ENCODE data around the gene SLC30A7. TPM values are rescaled to one million over a fixed set of nuclear protein-coding genes. Genes with fewer than 3 reads are reported as not detected.
"Not testable (repeated sequence)": the region's sequence is repeated elsewhere in the genome, so short reads cannot be mapped to it uniquely, and the experiment has no call there.

The SLC30A7 gene
- 10 to 100 TPM; 27.5 to 29.7 TPM for total RNA-seq
- long read RNA-seq, donor 1, partial matches to known transcripts = 2 of 7 reads
- long read RNA-seq, donor 1, other reads (novel, unspliced or antisense) = 4 of 7 reads
- long read RNA-seq, donor 2, full-length matches to known transcripts = 2 of 8 reads
- long read RNA-seq, donor 2, partial matches to known transcripts = 1 of 8 reads
- long read RNA-seq, donor 2, other reads (novel, unspliced or antisense) = 5 of 8 reads

GRCh38 chr1:100895540-100896480 lies at the start of gene SLC30A7:
Gene SLC30A7 (plus strand): TSS chr1:100896090. CDS start chr1:100896263, 173 bp downstream.
- peak; percentile 99 for DNase-seq (ENCODE audit: low spot score)
- intact Hi-C loops (cut with DNase I) = loop anchor here in 1 of 2 donors (10.0 kb wide), 1 partner anchor 761 kb away; the partner anchor contains the start of genes SASS6 and TRMT13

GRCh38 chr1:100847361-100848082 lies 48.4 kb upstream of the SLC30A7 start:
- DNase-seq (ENCODE audit: low spot score) = no peak
- intact Hi-C loops (cut with DNase I) = no loop called here

- intact Hi-C loops (cut with DNase I) = no loop called here
- no peak for DNase-seq (ENCODE audit: low spot score)
Measured at GRCh38 chr1:100851726-100852125, 44.2 kb upstream of the SLC30A7 start.

GRCh38 chr1:100852976-100853375 lies 42.9 kb upstream of the SLC30A7 start:
- no peak for DNase-seq (ENCODE audit: low spot score)
- intact Hi-C loops (cut with DNase I) = no loop called here

- DNase-seq (ENCODE audit: low spot score); intact Hi-C loops (cut with DNase I): not testable (repeated sequence)
Measured at GRCh38 chr1:100855116-100855515, 40.8 kb upstream of the SLC30A7 start.

- DNase-seq (ENCODE audit: low spot score) = no peak
- intact Hi-C loops (cut with DNase I) = loop anchor here (5.0 to 10.0 kb wide), 3 partner anchors 253 to 406 kb away; no protein-coding TSS in a partner anchor
Measured at GRCh38 chr1:100860397-100860991, 35.4 kb upstream of the SLC30A7 start.

GRCh38 chr1:100861379-100861778 lies 34.5 kb upstream of the SLC30A7 start:
- intact Hi-C loops (cut with DNase I) = loop anchor here (5.0 to 10.0 kb wide), 3 partner anchors 254 to 407 kb away; no protein-coding TSS in a partner anchor
- no peak for DNase-seq (ENCODE audit: low spot score)

GRCh38 chr1:100862591-100862990 lies 33.3 kb upstream of the SLC30A7 start:
- DNase-seq (ENCODE audit: low spot score) = no peak
- intact Hi-C loops (cut with DNase I) = loop anchor here (5.0 to 10.0 kb wide), 3 partner anchors 255 to 408 kb away; no protein-coding TSS in a partner anchor

GRCh38 chr1:100866041-100866900 lies 29.6 kb upstream of the SLC30A7 start:
- intact Hi-C loops (cut with DNase I) = loop anchor here (10.0 kb wide), 2 partner anchors 261 to 411 kb away; no protein-coding TSS in a partner anchor
- DNase-seq (ENCODE audit: low spot score) = no peak

- intact Hi-C loops (cut with DNase I) = loop anchor here (10.0 kb wide), 2 partner anchors 262 to 412 kb away; no protein-coding TSS in a partner anchor
- DNase-seq (ENCODE audit: low spot score) = no peak
Measured at GRCh38 chr1:100866901-100867206, 29.0 kb upstream of the SLC30A7 start.

- DNase-seq (ENCODE audit: low spot score) = no peak
- intact Hi-C loops (cut with DNase I) = loop anchor here (10.0 kb wide), 2 partner anchors 264 to 414 kb away; no protein-coding TSS in a partner anchor
Measured at GRCh38 chr1:100868364-100868995, 27.4 kb upstream of the SLC30A7 start.

- DNase-seq (ENCODE audit: low spot score) = no peak
Measured at GRCh38 chr1:100869996-100870395, 25.9 kb upstream of the SLC30A7 start.

GRCh38 chr1:100874433-100874832 lies 21.5 kb upstream of the SLC30A7 start:
- DNase-seq (ENCODE audit: low spot score) = no peak
- intact Hi-C loops (cut with DNase I) = loop anchor here in 1 of 2 donors (5.0 kb wide), 1 partner anchor 412 kb away; no protein-coding TSS in a partner anchor

More at GRCh38 chr1:100869996-100870395, 25.9 kb upstream of the SLC30A7 start:
- intact Hi-C loops (cut with DNase I) = loop anchor here (5.0 to 10.0 kb wide), 3 partner anchors 265 to 415 kb away; no protein-coding TSS in a partner anchor

- intact Hi-C loops (cut with DNase I) = no loop called here
- no peak for DNase-seq (ENCODE audit: low spot score)
Measured at GRCh38 chr1:100875228-100875627, 20.7 kb upstream of the SLC30A7 start.

- no peak for DNase-seq (ENCODE audit: low spot score)
- intact Hi-C loops (cut with DNase I) = no loop called here
Measured at GRCh38 chr1:100876291-100876690, 19.6 kb upstream of the SLC30A7 start.

- intact Hi-C loops (cut with DNase I) = no loop called here
- DNase-seq (ENCODE audit: low spot score) = no peak
Measured at GRCh38 chr1:100879422-100879821, 16.5 kb upstream of the SLC30A7 start.

- intact Hi-C loops (cut with DNase I) = no loop called here
- DNase-seq (ENCODE audit: low spot score) = no peak
Measured at GRCh38 chr1:100881687-100882086, 14.2 kb upstream of the SLC30A7 start.
